NCI-H2081 treated with DMSO at 0.1 percent for 48 hours (cell line): ENCODE results near the gene ATPAF1.
A peak's percentile ranks its signal among the peaks of the same experiment; 100 is the strongest.
"Not testable (repeated sequence)": the region's sequence is repeated elsewhere in the genome, so short reads cannot be mapped to it uniquely, and the experiment has no call there.

Experiments
- DNase-seq: peaks from one replicate; lab custom pipeline; 2025; lab: John Stamatoyannopoulos, UW

Gene ATPAF1, protein sequence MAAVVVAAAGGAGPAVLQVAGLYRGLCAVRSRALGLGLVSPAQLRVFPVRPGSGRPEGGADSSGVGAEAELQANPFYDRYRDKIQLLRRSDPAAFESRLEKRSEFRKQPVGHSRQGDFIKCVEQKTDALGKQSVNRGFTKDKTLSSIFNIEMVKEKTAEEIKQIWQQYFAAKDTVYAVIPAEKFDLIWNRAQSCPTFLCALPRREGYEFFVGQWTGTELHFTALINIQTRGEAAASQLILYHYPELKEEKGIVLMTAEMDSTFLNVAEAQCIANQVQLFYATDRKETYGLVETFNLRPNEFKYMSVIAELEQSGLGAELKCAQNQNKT

DNA sequence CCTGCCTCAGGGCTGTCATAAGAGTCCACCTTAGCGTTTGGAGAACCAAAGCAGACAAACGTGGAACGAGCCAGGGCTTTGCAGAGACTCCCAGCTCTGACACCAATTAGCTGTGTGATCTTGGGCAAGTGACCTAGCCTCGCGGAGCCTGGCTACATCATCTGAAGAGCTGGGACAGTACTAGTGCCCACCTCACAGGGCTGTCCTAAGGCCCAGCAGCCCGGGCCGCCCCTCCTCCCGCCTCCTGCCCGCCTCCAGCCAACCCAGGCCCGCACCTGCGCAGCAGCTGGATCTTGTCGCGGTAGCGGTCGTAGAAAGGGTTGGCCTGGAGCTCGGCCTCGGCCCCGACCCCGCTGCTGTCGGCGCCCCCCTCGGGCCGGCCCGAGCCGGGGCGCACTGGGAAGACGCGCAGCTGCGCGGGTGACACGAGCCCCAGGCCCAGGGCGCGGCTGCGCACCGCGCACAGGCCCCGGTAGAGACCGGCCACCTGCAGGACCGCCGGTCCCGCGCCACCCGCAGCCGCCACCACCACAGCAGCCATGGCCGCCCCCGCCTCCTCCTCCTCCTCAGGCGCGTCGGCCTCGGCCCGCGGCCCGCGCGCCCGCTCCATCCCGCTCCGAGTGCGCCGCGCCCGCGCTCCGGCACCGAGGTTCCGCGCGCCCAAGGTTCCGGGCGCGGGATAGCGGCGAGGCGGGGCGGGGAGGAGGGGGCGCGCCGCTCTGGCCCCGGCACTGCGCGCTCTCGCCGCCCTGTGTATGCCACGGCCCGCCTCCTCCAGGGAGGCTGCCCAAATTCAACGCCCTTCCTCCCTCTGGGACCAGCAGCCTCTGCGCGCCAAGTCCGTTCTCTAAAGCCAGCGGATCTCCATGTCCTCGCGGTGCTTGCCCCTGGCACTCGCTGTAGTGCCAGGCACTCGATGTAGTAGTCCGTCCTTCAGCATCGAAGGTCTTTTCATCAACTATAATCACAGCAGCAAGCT is at the start of gene ATPAF1:
TSS of gene ATPAF1 (minus strand) at position 583 of the 979 bp plus-strand sequence. CDS start at position 541, 42 bp downstream.
- peak; percentile 16 for DNase-seq

DNA sequence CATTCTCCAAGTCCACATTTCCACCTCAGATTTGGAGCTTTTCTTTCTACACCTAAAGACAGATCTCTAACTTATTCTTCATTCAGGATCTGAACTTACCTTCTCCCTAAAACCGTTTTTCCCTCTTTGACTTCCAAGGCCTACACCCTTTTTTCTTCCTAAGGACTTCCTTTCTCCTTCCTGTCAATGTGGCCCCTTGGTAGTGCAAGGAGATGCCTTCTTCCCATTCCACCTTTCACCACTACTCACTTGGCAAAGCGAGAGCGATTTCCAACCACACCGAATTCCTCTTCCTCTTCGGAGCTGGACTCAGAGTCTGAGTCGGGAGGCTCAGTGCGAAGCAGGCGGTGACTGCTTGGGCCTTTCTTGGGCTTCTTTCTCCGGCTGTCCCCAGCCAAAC is 49.5 kb upstream of the ATPAF1 start:
- no peak for DNase-seq

DNA sequence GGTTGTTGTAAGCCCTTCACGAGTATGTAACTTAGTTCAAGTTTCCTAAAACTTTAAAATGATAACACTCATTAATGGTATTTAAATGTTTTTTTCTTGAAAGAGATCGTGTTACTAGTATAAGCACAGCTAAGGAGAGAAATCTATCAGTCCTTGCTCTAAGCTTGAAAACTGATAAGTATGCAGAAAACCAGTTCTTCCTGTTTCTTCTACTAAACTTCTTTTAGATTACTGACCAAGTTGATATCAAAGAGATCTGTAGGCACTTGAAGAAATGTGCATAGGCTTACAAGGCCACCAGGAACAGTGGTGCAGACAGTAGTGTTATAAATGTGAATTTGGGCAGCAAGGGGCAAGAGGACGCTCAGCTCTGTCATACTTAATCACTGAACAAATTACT is 46.8 kb upstream of the ATPAF1 start:
- no peak for DNase-seq

DNA sequence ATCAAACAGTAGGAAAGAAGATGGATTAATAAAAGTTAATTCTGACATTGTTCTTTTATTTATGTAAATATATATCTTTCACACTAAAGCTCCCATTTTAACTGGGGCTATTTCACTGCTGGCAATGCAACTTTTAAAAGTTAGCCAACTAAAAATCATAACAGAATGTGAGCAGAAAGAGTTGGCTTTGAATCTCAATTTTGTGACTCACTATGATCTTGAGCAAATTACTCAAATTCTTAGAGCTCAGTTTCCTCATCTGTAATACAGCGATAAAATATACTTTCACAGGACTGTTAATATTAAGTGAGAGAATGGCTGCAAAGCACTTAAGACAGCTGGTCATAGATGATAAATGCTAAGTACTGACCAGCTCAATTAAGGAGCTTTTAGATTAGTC is 40.0 kb upstream of the ATPAF1 start:
- no peak for DNase-seq

DNA sequence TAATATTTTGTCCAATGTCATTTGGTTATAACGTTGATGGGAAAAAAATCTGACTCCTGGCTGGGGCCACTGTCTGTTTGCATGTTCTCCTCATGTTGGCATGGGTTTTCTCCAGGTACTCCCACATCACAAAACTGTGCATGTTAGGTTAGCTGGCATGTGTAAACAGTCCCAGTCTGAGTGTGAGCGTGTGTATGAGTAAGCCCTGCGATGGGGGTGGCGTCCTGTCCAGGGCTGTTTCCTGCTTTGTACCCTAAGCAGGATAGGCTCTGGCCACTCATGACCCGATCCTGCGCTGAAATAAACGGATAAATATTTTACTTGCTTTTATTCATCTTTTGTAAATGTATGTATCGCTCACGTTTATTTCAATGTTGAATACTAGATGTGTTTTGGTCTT is 37.2 kb upstream of the ATPAF1 start:
- no peak for DNase-seq

DNA sequence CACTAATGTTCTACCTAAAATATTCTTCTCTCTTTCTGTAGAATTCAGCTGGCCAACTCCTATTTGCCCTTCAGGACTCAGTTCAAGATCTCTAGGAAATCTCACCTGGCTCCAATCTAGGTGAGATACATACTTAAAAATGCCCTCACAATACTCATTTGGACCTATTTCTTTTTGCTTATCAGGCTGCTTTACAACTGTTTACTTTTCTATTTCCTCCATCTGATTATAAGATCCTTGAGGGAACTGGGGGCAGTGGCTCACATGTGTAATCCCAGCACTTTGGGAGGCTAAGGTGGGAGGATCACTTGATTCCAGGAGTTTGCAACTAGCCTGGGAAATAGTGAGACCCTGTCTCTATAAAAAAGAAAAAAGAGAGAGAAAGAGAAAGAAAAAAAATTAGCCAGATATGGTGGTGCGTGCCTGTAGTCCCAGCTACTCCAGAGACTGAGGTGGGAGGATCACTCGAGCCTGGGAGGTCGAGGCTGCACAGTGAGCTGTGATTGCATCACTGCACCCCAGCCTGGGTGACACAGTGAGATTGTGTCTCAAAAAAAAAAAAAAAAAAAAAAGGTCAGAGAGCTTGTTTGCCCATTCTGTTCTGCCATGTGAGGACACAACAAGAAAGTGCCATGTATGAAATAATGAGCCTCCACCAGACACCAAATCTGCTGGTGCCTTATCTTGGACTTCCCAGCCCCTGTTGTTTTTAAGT is 35.9 kb upstream of the ATPAF1 start:
- no peak for DNase-seq

DNA sequence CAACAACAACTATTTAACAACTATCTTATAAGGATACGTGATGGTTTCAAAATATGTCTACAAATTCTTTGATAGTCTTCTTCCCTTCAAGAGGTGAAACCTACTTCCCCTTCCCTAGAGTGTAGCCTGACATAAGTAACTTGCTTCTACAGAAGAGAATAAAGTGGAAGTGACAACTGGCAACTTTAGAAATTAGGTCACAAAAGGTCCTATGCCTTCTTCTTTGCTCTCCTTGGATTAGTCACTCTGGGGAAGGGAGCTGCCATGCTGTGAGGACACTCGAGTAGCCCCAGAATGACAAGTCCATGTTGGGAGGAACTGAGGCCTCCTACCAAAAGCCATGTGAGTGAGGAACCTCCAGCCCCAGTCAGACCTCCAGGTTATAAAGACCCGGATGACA is 31.5 kb upstream of the ATPAF1 start:
- DNase-seq: no peak

DNA sequence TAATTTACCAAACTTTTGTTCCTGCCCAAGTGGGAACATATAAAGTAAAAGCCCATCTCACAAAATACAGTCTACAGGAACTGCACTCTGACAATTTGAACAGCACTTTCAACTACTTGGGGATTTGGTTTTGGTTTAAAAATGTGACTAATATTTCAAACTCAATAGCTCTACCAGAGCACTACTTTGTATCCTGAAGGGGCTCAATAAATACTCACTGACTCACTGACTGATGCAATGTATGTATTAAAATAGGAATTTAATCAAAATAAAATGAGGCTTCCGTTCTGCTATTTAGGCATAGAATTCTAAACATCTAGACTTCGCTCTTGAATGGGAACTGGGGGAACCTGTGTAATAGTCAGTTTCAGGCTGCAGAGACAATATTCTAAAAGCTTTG is 28.9 kb upstream of the ATPAF1 start:
- no peak for DNase-seq

DNA sequence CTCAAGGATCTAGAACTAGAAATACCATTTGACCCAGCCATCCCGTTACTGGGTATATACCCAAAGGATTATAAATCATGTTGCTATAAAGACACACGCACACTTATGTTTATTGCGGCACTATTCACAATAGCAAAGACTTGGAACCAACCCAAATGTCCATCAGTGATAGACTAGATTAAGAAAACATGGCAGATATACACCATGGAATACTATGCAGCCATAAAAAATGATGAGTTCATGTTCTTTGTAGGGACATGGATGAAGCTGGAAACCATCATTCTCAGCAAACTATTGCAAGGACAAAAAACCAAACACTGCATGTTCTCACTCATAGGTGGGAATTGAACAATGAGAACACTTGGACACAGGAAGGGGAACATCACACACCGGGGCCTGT is 26.5 kb upstream of the ATPAF1 start:
- DNase-seq: not testable (repeated sequence)

DNA sequence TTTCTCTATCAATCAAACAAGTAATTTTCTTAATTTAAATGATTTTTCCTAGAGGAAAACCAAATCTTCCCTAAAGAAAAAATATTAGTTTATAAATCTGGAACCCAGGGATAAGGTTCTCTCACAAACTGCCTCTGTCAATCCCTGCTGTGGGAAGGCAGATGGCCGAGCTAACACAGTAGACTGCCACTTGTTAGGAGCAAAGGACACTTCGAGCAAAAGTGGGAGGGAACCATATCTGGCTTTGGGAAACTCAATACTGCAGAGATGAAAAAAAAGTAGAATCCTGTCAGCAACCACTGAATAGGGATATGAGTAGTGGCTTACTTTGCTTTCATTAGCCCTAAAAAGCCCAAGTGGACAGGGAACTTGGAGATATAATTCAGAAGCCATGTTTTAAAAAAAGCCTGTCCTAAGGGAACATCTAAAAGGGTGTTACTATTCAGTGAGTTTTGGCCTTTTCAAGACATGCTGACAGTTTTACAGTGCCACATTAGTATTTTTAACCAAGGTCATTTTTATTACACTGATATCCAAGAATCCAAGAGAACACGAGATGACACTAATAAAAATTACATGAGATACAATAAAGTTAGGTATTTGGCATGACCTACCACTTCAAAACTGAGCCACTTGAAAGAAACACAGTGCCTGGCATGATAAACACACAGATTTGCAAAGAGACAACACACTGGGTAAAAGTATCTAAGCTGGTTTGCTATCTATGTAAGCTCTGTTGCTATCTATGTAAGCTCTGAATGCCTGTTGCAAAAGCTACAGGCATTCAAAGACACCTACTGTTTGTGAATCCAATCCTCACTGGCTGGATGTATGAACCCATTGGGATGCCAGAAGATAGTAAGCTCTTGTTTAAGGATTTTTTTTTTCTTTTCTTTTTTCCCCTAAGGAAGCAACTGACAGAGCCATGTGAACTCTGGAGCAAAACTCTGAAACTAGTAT is 24.9 kb upstream of the ATPAF1 start:
- no peak for DNase-seq

DNA sequence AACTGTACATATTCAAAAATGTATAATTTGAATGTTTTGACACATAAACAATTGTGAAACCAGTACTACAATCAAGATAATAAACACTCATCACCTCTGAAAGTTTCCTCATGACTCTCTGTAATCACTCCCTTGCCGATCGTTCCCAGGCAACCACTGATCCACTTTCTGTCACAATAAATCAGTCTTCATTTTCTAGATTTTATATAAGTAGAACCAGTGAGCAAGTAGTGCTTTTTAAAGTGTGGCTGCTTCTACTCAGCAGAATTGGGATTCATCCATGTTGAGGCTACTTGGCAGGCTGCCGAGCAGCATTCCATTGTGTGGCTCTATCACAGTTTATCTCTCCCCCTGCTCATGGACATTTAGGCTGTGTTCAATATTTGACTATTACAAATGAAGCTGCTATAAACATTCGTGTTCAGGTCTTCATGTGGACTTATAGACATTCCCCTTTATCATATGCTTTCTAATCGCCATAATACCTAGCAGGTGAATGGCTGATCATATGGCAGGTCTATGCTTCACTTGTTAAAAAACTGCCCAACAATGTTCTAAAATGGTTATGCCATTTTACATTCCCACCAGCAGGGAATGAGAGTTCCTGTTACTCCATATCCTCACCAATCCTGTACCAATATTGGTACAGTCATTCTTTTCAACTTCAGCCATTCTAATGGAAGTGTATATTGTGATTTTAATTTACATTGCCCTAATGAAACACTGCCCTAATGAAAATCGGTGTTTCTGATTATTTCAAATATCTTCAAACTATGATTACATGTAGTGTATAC is 24.0 kb upstream of the ATPAF1 start:
- DNase-seq: no peak

DNA sequence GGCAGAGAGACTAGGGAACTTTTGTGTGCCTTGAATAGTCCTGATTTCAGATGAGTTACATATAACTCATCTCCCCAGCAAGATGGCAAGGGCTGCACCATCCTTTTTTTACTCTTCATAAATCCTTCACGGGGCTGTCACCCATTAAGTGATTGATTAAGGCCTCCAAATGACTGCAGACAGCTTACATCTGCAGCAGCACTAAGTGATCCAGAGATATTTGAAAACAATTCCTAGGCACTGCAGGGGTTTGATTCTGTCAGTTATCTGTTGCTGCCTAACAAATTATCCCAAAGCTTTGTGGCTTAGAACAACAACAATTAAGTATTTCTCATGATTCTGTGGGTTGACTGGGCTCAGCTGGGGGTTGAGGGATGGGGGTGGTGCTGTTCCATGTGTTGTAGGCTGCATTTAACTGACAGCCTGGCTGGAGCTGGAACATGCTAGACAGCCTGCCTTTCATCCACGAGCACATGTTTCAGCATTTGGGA is 22.8 kb upstream of the ATPAF1 start:
- DNase-seq: no peak

DNA sequence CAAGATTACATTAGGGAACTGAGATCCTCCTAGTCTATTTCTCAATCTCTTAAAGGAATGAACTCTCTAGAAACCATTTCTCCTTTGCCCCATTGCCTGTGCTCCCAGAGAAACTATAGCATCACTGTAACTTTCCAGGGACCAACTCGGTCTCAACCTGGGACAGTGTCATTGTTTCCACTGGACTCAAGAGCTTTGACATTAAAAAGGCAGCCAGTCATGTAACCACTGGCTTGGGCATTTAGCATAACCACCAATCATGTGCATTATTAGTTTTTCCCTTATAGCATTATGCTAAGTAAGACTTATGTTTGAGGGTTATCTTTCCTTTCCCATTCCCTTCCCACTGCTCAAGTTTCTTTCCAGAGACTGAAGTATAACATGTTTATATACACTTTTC is 21.7 kb upstream of the ATPAF1 start:
- no peak for DNase-seq

DNA sequence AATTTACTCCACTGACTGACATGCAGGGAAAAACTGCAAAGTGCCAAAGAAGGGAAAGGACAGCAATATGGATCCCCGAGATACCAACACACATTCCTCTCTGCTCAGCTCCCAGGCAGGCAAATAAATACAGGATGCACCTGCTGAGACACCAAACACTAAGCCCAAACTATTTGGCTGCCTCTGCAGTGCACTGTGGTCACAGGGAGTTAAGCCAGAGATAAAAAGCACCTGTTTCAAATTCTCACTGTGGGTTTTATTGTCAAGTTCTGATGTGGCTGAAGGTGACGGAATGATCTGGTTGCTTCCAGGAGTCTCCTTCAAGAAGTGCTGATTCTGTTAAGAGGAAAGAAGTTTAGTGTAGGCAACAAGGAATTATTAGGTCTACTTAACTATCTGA is 21.2 kb upstream of the ATPAF1 start:
- no peak for DNase-seq

DNA sequence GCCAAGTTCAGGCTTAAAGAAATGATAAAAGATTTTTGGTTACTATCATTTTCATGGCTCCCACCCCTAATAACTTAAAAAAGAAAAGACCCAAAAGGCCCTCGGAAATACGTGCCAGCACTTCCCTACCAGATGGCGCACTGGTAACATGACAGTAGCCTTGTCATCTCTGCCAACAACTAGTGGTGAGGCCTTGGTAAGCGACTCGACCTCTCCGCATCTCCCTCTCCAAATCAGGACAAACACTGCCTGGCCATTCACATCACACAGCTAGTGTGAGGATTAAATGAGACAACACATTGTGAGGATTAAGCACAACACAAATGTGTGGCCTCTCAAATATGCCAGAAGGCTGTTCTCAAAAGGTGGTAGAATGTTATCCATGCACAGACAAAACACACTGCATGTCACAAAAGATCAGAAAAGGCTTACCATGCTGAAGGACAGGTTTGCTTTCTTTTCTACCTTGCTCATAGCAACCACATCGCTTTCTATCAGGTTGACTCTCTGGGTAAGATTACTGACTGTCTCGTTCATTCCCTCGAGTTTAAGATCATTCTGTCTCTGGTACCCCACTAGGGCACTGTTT is 19.9 kb upstream of the ATPAF1 start:
- DNase-seq: no peak

DNA sequence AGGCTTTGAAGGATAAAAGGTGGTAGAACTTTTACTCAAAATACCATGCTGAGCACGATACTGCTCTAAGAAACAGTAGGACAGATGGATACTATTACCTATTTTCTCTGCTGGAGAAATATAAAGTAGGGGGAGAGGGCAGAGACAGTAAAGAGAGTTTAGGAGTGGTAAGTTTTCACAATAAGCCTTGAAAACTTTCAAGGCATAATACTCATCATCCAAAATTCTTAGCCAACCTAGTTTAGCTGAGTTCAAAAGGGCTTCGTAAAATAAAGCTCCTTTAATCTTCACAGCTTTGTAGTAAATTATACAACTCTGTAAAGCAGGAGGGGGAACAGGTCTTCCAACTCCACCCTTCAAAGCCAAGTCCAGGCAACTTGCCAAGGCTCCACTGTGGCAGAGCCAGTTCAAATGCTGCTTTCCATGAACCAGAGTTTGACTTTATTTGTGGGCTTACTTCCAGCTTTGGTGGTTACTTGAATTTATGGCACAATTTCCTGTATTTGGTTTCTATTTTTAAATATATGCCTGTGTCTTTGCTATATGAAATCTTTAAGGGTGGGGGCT is 19.0 kb upstream of the ATPAF1 start:
- DNase-seq: peak; percentile 24

DNA sequence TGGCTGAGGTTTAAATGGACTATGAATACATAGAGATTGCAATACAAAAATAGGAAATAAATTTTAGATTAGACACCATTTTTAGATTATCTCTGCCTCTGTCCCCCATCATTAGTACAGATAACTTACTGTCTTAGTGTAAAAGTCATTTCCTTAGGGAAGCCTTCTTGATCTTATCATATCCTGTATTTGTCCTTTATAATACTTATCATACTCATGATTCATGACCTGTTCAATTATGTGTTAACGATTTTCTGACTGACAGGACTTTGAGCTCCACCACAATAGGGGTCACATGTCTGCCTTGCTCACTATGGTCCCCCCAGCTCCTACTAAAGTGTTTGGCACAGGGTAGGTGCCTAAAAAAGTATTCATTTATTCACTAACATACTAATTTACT is 18.1 kb upstream of the ATPAF1 start:
- no peak for DNase-seq

DNA sequence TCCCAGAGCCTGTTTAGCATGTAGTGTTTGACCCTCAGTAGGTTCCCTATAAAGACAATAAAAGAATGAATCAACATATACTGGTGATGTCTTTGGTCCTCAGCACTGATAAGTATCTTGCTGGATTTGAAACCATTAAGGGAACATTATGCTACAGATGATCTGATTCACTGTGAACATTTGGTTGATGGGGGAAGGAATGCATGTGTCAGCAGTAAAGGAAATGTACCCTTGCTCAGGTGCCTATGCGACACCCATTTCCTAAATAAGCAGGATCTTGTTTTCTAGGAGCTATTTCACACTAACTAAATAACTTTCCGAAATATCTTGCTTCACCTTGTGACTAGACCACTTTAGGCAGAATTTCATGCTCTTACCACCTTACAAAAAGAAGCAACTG is 16.5 kb upstream of the ATPAF1 start:
- DNase-seq: no peak

DNA sequence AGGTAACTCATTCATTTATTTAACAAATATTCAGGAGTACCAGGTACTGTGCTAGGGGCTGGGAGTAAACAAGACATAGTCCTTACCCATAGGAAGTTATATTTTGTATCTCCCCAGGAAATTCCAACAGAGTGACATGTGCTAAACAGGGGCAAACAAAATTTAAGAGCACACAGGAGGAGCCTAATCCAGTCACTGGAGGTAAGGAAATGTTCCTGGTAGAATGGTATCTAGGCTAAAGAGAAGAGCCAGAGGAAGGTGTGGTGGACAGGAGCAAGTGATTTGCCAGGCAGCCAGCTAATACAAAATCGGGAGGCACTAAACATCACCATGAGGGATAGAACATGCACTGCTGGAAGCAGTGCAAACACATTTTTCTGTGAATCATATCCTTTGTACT is 13.9 kb upstream of the ATPAF1 start:
- no peak for DNase-seq
